IPS DF 19.7 (cell line): Measurements from ENCODE around the gene TRIM17.

ENCODE experiments used
- DNase-seq: peaks from one replicate; pipeline ENCODE4 v3.0.0-alpha.2; 2013; ENCODE audit warnings: low read depth, low spot score

TRIM17 gene, protein sequence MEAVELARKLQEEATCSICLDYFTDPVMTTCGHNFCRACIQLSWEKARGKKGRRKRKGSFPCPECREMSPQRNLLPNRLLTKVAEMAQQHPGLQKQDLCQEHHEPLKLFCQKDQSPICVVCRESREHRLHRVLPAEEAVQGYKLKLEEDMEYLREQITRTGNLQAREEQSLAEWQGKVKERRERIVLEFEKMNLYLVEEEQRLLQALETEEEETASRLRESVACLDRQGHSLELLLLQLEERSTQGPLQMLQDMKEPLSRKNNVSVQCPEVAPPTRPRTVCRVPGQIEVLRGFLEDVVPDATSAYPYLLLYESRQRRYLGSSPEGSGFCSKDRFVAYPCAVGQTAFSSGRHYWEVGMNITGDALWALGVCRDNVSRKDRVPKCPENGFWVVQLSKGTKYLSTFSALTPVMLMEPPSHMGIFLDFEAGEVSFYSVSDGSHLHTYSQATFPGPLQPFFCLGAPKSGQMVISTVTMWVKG

GRCh38 chr1:228416217-228416933 is at the start of gene TRIM17:
TRIM17 (minus strand) TSS chr1:228416861; CDS start chr1:228415072, 1,789 bp downstream.
- peak; percentile 33 for DNase-seq

GRCh38 chr1:228465571-228466146 is 49.0 kb upstream of the TRIM17 start:
- DNase-seq, result no peak

DNA sequence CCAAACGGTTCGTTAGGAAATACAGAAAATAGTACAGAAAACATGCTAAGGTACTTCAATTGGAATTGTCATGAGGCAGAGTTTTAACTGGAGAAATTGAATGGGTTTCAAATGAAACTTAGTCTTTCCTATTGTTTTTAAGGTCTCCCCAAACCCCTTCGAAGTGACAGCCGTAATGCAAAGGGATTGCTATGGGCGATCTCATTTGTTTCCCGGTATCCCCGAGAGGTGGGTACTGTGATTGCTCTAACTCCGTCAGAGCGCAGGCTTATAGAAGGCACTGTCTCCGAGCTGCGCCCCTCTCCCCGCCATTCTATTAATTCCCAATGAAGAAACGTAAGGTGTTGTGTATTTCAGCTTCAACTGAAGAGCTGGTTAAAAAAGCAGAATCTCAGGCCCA is 48.5 kb upstream of the TRIM17 start:
- no peak for DNase-seq

DNA sequence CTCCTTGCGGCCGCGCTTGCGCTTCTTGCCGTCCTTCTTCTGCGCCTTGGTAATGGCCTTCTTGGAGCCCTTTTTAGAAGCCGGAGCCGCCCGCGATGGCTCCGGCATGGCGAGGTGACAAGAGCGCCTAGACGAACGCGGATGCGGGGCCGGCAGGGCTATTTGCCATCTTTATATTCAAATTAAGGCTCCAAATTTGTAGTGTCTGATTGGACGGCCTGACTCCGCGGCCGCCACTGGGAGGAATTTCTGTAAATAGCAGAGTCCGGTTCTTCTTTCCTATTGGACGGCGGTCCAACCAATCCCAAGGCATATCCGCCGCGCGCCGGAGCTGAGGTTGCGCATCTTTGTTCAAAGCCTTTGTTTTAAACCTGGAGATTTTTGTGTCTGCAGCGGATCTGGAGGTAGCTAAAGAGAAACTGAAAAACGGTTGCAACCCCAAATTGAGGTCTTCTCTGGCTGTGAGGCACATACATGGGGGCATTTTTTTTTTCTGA is 47.9 kb upstream of the TRIM17 start:
- DNase-seq, result no peak

DNA sequence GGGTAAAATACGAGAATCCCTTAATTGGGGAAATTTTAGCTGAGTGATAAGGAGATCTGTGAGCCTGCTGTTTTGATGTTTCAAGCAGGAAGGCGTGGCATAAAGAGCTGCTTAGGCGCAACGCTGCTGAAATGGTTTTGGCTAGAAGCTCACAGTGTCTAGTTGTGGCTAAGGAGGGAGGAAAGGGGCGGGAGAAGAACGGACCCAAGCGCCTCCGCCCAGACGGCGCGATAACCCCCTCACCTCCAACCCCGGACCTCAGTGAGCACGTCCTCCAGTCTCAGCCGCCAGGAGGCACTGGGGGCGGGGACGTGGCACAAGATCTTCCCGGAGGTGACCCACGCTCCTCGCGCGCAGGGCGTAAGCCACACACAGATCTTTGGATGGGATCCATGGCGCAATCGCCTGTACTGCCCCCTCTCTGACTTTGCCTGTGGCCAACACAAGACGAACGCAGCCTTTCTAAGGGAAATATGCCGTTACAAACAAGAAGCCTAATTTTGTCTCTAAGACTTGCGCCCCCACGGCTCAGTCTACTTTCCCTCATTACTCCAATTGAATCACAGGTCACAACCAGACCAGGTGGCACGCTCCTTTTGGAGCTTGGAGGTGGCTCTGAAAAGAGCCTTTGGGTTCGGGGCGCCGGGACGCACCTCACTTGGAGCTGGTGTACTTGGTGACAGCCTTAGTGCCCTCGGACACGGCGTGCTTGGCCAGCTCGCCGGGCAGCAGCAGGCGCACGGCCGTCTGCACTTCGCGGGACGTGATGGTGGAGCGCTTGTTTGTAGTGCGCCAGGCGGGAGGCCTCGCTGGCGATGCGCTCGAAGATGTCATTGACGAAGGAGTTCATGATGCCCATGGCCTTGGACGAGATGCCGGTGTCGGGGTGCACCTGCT is 47.1 kb upstream of the TRIM17 start:
- no peak for DNase-seq

GRCh38 chr1:228463009-228463558 is 46.4 kb upstream of the TRIM17 start:
- no peak for DNase-seq

GRCh38 chr1:228462560-228462959 is 45.9 kb upstream of the TRIM17 start:
- no peak for DNase-seq

GRCh38 chr1:228460821-228461220 is 44.2 kb upstream of the TRIM17 start:
- no peak for DNase-seq

GRCh38 chr1:228459091-228459993 is 42.7 kb upstream of the TRIM17 start:
- DNase-seq, result no peak

GRCh38 chr1:228457396-228458176 is 40.9 kb upstream of the TRIM17 start:
- peak; percentile 98 for DNase-seq

GRCh38 chr1:228457017-228457395 is 40.3 kb upstream of the TRIM17 start:
- no peak for DNase-seq

DNA sequence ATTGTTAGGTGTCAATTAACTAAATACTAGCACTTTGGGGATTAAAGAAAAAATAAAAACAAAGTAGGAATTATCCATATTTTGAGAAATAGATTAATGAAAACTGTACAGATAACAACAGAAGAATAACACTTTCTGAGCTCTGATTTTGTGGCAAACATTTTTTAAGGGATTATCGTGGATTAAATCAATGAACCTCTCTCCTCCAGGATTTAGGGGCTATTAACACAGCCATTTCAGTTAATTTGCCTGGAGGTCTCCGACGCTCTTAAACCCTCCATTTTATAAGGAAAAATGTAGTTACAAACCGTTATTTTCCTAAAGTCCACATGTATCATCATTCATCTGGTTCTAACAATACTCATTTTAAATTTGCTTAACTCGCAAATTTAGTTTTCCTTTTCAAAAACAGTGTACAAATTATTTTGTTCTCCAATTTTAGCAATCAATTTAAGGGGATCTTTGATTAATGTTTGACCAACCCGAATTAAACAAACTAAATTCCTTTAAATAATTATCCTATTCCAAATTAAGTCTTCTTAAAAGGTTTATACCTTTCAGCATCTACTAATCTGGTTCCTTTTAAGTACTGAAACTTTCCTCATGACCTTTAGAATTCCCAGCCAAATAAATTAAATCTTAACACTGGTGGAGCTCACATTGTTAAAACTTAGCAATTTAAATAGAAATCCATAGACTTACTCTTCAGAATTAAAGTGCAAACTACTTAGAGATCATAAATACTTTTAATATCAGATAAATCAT is 39.8 kb upstream of the TRIM17 start:
- DNase-seq, result no peak

- no peak for DNase-seq
Measured at GRCh38 chr1:228455715-228456114, 39.1 kb upstream of the TRIM17 start.

DNA sequence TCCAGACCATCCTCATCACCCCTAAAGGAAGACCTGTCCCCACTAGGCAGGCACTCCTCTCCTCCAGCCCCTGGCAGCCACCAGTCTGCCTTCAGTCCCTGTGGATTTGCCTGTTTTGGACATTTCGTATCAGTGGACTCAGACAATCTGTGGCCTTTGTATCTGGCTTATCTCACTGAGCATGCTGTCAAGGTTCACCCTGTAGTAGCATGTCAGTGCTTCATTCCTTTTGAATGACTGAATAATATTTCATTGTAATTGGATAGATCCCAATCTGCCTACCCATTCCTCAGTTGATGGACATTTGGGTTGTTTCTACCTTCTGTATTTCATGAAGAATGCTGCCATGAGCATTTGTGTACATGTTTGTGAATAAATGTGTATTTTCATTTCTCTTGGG is 37.6 kb upstream of the TRIM17 start:
- DNase-seq, result no peak

- no peak for DNase-seq
Measured at GRCh38 chr1:228453614-228454013, 37.0 kb upstream of the TRIM17 start.

GRCh38 chr1:228453022-228453560 is 36.4 kb upstream of the TRIM17 start:
- DNase-seq, result no peak

DNA sequence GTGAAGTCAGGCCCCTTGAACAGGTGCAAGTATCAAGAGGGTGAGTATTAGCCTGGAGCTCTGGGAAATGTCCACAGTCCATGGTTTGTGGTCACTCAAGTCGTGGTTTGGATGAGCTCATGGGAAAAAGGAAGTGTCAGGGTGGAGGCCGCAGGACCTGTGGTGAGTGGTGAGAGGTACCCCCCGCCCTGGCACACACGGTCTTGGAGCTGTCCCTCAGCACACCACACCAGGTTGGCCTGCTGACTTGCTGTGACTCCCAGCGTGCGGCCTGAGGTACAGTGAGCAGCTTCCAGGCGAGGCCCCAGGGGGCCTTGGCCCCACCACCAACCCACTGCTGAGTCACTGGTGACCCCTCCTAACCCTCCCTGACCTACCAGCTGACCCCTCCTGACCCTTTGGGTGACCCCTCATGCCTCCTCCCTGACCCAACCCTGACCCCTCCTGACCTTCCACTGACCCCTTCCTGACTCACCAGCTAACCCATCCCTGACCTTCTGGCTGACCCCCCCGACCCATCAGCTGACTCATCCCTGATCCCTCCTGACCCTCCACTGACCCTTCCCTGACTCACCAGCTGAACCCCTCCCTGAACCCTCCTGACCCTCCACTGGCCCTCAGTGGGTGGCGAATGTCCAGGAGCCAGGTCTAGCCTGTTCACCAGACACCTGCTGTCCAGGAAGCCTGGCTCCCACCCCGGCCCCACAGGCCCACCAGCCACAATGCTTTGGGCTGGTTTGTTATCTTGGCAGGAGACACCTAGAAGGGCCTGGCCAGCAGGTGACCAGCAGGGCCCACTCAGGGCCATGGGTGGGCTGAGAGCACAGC is 35.7 kb upstream of the TRIM17 start:
- DNase-seq, result no peak
